ENCODE measurements around the gene AP2A2. TPM values are rescaled to one million over a fixed set of nuclear protein-coding genes. Genes with fewer than 3 reads are reported as not detected.

AP2A2 gene
- total RNA-seq, 1 experiment from 2014 or later, result 42.6 TPM

DNA sequence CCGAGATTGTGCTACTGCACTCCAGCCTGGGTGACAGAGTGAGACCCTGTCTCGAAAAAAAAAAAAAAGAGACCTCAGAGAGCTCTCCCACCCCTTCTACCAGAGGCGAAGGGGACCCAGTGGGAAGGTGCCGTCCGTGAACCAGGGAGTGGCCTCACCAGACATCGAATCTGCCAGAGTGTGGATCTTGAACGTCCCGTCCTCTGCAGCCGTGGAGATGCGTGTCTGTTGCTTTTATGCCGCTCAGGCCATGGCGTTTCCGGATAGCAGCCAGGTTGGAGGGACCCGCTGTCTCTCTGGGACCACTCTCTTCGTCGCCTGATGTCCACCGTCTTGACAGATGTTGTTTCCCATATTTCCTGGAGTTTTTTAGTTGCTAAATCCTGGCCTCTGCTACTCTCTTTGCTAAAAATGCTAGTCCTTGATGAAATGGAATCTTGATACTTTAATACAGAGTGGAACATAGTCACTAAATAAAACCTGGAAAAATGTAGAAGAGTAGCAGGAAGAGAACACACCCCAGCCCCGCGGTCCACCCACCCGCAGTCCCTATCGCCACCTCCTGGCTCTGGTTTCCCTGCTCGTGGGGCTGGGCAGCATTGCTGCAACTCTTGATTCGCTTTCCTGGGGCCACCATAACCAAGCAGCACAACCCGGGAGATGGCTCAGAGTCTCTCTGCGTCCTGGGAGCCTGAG lies 122.9 kb downstream of the AP2A2 start:
- Histone ChIP-seq H3K4me1 (peaks cover 5% of the 10 kb centered on the region; the same call in 1 of the 2 replicates), H3K4me3 (no peak overlapping the region), H3K36me3 (no peaks in the 10 kb centered on the region), H3K27me3 (peaks cover 11% of the 10 kb centered on the region; the same call in 1 of the 2 replicates), H3K27ac (no peak overlapping the region), H3K9me3 (replicated peaks) (no peaks in the 10 kb centered on the region)
- DNase-seq, result peak in 1 of 2 experiments; percentile 4

DNA sequence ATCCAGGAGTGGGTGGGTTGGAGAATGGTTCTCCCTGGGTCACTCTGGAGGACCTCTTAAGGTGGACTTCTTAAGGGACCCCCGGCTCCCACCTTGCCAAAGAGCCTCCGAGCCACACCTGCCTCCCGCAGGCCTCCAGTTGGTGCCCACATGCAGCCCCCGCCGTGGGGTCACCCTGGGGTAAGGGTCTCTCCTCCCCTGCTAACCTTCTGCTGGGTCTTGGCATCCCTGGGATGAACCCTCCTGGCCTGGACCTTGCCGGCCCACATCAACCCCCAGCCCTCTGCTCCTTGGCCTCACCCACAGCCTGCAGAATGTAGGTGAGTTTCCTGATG lies 123.4 kb downstream of the AP2A2 start:
- H3K4me1 ChIP-seq, result peaks cover 7% of the 10 kb centered on the region
- H3K4me3 ChIP-seq, result no peak overlapping the region
- peak in 1 of 2 experiments; percentile 1 for DNase-seq
- H3K36me3 ChIP-seq, result no peaks in the 10 kb centered on the region
- H3K27me3 ChIP-seq, result peaks cover 14% of the 10 kb centered on the region; the same call in 1 of the 2 replicates
- H3K27ac ChIP-seq, result no peak overlapping the region
- H3K9me3 ChIP-seq (replicated peaks), result no peaks in the 10 kb centered on the region

DNA sequence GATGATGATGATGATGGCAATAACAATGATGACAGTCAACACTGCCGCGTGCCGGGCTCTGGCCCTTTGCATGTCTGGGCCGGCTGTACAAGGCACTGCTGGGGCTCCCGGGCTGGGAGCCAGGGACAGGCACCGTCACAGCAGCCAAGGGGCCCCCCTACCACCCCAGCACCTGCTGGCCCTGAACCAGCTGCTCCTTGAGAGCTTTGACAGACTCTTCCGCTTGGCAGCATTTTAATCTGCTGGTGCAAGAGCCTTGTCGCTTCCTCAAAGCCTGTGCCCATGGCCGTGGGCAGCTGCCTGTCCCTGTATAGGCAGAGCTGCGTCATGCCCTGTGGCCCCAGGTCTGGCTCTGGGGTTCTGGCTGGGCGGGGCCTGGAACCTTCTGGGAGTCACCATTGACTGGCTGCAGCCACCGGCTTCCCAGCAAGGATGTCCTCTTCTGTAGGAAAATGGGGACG lies 123.8 kb downstream of the AP2A2 start:
- no peaks in the 10 kb centered on the region for H3K9me3 ChIP-seq (replicated peaks)
- H3K27me3 ChIP-seq, result peaks cover 17% of the 10 kb centered on the region; the same call in 1 of the 2 replicates
- no peak overlapping the region for H3K4me3 ChIP-seq
- H3K36me3 ChIP-seq, result no peaks in the 10 kb centered on the region
- peaks cover 9% of the 10 kb centered on the region for H3K4me1 ChIP-seq
- peak; percentile 38 to 49 for DNase-seq
- no peak overlapping the region for H3K27ac ChIP-seq

DNA sequence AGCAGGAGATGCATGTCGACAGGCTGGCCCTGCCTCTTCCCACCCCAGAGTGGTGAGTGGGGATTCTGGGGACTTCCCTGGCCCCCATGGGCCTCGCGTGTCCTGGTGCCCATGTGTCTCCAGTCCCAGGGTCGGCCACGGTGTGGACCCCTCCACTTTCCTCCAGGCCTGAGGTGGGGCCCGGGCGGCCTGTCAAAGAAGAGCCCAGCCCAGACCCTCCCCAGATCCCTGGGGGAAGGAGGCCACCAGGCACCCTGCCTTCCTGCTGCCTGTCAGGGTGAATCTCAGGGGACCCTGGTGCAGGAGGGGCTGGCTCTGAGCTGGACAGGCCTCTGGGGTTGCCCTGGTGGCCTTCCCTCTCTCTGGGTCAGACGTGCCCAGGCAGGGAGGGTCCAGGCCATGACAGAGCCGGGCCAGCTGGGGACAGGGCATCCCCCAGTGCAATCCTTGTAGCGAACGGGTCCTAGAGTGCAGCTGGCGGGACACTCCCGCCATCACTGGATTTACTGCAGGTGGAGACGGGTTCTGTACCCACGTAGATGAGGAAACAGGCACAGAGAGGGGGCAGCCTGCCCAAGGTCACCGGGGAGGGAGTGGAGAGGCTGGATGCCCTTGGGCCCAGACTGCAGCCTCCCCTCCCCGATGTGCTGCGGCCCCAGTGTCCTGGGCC lies 124.4 kb downstream of the AP2A2 start:
- H3K27me3 ChIP-seq, result peaks cover 20% of the 10 kb centered on the region; the same call in 1 of the 2 replicates
- no peak overlapping the region for H3K4me3 ChIP-seq

DNA sequence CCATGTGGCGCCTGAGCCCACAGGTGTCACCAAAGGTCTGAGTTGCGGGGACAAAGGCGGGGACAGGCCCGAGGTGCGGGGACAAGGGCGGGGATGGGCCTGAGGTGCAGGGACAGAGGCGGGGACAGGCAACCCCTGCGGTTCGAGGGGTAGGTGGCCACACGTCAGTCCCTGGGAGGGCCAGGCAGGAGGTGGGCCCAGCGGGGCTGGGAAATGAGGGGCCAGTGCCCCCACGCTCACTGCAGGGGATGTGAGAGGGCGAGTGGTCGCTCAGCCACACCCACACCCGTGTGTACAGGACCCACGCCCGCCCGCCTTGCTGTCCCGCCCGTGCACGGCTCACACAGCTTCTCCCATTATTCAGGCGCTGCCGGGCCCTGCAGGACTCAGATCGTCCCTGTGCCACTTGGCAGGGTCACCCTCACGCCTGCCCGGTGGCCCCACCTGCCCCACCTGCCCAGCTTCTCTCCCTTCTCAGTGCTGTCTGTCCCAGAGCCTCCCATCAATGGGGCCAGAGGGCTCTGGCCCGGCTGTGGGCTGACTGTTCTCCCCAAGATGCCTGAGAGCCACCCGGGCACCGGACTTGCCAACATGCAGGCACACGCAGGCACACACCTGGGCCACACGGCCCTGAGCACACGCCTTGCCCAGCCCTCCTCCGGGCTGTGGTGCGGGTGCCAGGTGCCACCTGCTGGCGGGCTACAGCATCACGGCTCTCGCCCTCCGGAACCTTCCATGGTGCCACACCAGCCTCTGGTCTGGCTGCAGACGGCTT lies 125.1 kb downstream of the AP2A2 start:
- Histone ChIP-seq H3K4me1 (peaks cover 9% of the 10 kb centered on the region), H3K36me3 (no peaks in the 10 kb centered on the region), H3K9me3 (replicated peaks) (no peaks in the 10 kb centered on the region), H3K27me3 (peaks cover 20% of the 10 kb centered on the region; the same call in 1 of the 2 replicates), H3K4me3 (no peak overlapping the region), H3K27ac (no peak overlapping the region)
- DNase-seq, result peak; percentile 51 to 73

More for the DNA sequence above, 124.4 kb downstream of the AP2A2 start:
- Histone ChIP-seq H3K9me3 (replicated peaks) (no peaks in the 10 kb centered on the region), H3K27ac (no peak overlapping the region), H3K4me1 (peaks cover 9% of the 10 kb centered on the region), H3K36me3 (no peaks in the 10 kb centered on the region)
- DNase-seq, result peak in 1 of 2 experiments; percentile 1

DNA sequence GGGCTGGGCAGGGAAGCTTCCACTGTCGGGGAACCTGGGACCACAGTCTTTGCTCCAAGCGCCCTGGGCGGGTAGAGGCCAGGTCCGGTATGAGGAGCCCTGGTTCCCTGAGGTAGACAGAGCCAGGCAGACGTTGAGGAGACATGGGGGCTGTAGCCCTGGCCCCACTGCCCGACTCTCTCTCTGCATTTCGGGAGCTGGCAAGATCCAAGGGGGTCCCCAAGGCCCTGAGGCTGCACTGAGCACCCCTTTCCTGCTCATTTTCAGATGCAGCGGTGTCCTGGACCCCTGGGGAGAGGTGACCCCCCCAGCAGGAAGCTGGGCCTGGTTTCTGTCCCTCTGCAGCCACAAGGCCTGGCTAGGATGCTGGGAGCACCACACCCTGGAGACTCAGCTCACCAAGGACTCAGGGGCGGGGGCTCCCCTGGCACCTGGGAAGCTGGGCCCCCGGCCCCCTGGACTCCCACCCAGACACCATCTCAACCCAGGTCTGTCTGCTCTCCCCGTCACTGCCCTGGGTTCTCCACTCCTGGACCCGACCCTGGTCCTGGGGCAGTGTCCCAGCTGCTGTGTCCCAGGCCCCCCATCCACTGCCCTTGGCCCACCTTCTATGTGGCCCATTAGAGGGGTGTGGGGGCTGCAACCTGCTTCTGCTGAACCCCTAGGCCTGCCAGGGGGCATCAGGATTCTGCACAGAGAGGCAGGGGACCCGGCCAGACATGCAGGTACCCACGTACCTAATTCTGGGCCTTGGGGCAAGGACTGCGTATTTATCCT lies 125.9 kb downstream of the AP2A2 start:
- no peak overlapping the region for H3K27ac ChIP-seq
- H3K4me3 ChIP-seq, result no peak overlapping the region
- no peaks in the 10 kb centered on the region for H3K9me3 ChIP-seq (replicated peaks)
- peak in 1 of 2 experiments; percentile 2 for DNase-seq
- H3K27me3 ChIP-seq, result peaks cover 20% of the 10 kb centered on the region; the same call in 1 of the 2 replicates
- H3K4me1 ChIP-seq, result peaks cover 9% of the 10 kb centered on the region
- H3K36me3 ChIP-seq, result no peaks in the 10 kb centered on the region

DNA sequence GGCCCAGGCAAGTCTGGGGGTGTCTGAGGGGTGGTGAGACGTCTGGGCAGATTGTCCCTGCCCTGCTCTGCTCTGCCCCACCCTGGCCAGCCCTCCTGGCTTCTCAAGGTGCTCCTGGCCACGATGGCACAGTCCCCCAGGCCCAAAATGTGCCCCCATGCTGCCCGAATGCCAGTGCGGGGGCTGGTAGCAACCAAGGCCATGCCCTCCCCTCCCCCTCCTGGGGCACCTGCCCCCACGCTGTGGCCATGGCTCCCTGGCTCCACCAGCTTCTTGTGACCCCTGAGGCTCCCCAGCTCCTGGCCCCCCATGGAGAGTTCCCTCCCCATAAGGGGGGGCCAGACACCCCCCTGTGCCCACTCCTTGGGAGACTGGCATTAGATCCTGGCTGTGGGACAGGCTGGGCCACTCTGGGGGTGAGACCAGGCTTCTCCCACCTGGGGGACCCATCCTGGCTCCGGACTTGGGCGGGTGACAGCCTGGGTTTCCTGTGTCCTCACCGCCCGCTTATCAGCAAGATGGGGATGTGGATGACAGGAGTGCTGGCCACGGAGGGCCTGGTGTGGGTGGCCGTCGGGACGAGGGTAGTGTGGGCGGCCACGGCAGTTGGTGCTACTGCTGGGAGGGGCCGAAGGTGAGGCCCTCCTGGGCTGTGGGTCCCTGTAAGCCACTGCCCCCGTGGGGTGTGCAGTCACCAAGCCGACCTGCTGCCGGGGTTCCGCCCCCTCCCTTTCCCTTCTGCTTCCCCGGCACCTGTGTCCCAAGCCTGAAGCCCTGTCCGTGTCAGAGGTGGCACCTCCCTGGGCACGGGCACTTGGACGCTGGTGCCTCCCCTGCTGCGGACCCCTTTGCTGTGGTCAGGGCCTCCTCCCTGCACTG lies 126.7 kb downstream of the AP2A2 start:
- no peak overlapping the region for H3K4me3 ChIP-seq
- no peaks in the 10 kb centered on the region for H3K36me3 ChIP-seq
- no peak overlapping the region for H3K27ac ChIP-seq
- peak in 1 of 2 experiments; percentile 4 for DNase-seq
- H3K27me3 ChIP-seq, result peaks cover 20% of the 10 kb centered on the region; the same call in 1 of the 2 replicates
- no peaks in the 10 kb centered on the region for H3K9me3 ChIP-seq (replicated peaks)
- peaks cover 9% of the 10 kb centered on the region for H3K4me1 ChIP-seq

DNA sequence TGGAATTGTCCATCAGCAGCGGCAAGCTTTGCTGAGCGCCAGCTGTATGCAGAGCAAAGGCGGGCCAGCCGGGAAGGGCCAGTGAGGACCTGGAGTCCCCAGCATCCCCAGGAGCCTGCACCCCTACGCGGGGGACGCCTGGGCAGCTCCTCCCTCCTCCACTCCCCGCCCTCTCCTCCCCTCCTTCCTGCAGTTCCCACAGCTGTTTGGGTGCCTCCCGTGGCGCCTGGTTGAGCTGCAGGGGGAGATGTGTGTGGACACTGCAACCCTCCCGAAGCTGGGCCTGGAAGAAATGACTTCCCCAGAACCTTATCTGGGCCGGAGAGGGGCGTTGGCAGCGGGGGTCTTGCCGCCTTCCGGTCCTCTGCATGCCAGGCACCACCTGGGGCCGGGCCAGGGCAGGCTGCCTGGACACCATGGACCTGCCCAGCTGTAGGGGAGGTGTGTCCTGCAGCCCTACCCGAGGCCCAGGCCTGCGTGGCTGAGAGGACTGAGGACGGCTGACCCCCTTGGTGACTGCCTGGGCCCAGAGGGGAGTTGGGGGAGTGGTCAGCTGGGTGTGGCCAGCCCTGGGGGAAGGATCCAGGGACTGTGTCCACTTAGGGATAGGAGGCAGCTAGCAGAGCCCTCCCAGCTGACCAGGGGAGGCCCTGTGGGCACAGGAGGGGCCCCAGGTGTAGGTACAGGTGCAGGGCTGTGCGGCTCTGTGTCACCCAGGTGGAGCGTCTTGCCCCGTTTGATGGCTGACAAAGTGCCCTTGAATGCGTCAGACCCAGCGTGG lies 127.6 kb downstream of the AP2A2 start:
- peaks cover 9% of the 10 kb centered on the region for H3K4me1 ChIP-seq
- peaks cover 20% of the 10 kb centered on the region; the same call in 1 of the 2 replicates for H3K27me3 ChIP-seq
- DNase-seq, result peak; percentile 43 to 49
- no peak overlapping the region for H3K4me3 ChIP-seq
- no peak overlapping the region for H3K27ac ChIP-seq
- no peaks in the 10 kb centered on the region for H3K9me3 ChIP-seq (replicated peaks)
- no peaks in the 10 kb centered on the region for H3K36me3 ChIP-seq

DNA sequence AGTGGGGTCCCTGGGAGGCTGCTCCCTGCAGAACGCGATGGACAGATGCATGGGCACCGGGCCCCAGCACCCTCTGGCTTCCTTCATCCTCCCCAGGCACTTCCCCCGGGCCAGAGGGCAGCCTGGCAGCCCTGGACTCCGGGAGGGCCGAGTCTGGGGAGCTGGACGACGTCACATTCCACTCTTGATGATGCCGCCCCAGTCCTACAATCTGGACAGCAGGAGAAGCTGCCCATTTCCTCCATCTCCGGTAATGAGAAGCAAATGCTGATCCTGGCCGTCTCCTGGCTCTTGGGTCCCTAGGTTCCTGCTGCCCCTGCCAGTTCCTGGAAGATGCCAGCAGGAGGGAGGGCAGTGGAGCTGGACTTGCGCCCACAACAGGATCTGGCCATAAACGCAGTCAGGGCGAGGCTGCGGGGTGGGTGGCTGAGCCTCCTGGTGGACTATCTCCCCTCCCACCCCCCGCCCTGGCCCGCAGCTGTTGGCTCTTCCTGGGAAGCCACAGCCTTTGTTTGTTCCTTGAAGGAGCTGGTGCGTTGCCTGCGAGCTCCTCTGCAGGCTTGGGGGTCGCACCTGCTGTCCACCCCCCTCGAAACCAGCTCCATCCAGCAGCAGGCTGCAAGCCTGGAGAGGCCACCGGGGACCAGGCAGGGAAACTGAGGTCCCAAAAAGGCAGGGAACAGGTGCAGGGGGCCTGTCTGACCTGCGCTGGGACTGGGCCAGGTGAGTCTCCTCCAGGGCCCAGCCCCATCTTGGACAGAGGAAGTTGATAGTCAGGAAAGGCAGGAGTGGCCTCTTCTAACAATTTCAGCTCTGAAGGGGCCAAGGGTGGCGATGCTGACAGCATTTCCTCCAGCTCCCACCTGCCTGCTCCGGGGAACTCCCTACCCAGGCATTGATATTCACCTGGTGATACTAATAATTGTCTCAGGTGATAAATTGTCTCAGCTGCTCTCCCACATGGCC lies 128.8 kb downstream of the AP2A2 start:
- Histone ChIP-seq H3K27me3 (peaks cover 16% of the 10 kb centered on the region; the same call in 1 of the 2 replicates), H3K27ac (no peak overlapping the region), H3K9me3 (replicated peaks) (no peaks in the 10 kb centered on the region), H3K36me3 (no peaks in the 10 kb centered on the region), H3K4me3 (no peak overlapping the region), H3K4me1 (peaks cover 9% of the 10 kb centered on the region)
- peak; percentile 22 to 46 for DNase-seq

DNA sequence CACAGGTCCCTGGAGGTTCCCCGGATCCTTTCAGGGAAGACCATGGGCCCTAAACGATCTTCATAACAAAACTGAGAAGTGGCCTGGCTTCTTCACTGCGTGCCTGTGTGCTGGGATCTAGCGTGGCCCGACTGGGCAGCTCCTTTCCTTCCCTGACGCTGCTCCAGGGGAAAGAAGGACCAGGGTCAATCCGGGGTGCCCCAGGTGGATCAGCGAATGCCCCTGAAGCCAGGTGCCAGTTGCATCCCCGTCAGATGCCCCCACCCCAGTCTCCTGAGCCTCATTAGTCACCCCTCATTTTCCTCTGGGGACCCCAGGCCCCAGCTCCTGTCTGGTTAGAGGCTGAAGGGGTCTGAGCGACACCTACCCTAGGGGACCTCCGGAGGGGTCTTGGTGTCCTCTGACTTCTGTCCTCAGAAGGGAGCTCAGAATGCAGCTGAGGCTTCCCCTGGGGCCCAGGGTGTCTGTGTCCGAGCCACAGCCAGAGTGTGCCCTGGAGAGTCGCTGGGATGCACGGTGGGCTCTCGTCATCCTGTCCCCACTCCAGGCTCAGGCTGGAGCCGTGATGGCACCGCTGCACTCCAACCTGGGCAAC lies 129.5 kb downstream of the AP2A2 start:
- no peaks in the 10 kb centered on the region for H3K36me3 ChIP-seq
- DNase-seq, result no peak
- no peak overlapping the region for H3K27ac ChIP-seq
- H3K9me3 ChIP-seq (replicated peaks), result no peaks in the 10 kb centered on the region
- no peak overlapping the region for H3K4me3 ChIP-seq
- peaks cover 16% of the 10 kb centered on the region; the same call in 1 of the 2 replicates for H3K27me3 ChIP-seq
- peaks cover 5% of the 10 kb centered on the region; the same call in 1 of the 2 replicates for H3K4me1 ChIP-seq

DNA sequence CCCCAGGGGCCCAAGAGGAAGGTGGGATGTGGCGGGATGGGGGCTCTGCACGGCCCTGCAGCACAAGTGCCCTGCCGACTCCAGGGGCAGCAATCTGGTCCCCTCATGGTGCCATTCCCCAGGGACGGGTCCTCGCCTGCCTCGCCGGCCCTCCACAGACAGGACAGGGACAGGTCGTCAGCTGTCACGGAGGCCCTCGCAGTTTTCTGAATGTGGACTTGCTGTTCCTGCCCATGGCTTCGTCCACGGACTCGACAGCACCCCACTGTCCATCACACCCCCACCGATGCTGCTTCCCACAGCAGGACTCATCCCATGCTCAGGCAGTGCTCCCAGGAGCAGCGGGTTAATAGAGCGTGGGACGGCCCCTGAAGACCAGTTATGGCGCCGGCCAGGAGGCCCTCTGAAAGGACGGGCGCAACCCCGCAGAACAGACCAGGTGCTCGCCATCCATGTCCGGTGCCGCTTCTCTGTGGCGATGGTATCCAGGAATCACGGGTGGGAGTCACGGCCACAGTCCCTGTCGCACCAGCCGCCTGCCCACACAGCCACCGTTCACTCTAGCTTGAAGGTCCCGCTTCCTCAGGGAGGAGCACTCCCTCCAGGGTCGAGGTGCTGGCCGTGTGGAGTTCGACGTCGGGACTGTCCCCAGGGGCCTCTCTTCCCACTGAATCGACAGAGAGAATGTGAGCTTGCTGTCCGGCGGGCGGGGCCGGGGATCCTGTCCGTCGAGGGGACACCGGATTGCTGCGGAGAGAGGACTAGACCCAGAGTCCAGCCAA lies 130.5 kb downstream of the AP2A2 start:
- Histone ChIP-seq H3K4me1 (peaks cover 5% of the 10 kb centered on the region; the same call in 1 of the 2 replicates), H3K27ac (no peak overlapping the region), H3K36me3 (no peaks in the 10 kb centered on the region), H3K9me3 (replicated peaks) (no peaks in the 10 kb centered on the region), H3K4me3 (no peak overlapping the region), H3K27me3 (peaks cover 16% of the 10 kb centered on the region; the same call in 1 of the 2 replicates)
- no peak for DNase-seq

Data from SJCRH30 (cell line).